ENCODE measurements around the gene OTOG.

OTOG gene

DNA sequence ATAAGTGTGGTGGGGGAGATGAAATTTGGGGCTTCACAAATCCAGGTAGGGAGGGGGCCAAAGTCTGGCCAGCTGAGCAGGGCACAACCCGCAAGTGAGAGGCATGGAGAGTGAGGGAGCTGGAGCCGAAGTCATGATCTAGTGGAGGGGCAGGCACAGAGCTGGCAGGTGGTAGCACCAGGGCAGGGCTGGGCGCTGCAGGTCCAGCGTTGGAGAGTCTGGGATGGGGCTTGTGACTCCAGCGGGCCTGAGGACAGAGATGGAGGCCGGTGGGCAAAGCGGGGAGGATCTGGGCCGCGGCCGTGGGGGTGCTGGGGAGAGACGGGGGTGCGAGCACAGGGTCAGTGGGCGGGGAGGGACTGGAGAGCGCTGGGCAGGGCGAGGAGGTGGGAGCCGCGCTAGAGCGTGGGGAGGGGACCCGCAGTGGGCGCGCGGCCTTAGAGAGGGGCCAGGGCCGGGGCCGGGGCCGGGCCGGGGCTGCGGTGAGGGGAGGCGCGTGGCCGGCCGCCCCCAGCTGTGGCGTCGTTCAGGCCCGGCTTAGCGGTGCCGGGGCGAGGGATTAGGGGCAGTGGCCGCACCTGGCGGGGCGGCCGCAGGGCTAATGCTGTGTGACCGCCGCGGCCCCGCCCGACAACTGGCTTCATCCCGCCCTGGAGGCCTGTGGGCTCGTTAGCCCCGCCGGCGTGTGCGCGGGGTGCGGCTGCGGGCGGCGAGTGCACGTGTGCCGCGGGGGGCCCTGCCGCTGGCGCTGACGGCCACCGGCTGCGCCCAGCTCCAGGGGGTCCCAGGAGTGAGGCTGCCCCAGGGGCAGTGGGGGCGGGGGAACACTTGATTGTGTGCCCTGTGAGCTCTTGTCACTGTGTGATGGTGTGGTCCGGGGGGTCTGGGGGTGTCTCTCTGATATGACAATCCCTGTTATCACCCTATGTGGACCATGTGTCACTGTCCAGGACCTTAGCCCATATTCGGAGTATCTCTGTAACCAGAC is 148.7 kb downstream of the OTOG start:
- DNase-seq (ENCODE audit: low read depth, low spot score): no peak

DNA sequence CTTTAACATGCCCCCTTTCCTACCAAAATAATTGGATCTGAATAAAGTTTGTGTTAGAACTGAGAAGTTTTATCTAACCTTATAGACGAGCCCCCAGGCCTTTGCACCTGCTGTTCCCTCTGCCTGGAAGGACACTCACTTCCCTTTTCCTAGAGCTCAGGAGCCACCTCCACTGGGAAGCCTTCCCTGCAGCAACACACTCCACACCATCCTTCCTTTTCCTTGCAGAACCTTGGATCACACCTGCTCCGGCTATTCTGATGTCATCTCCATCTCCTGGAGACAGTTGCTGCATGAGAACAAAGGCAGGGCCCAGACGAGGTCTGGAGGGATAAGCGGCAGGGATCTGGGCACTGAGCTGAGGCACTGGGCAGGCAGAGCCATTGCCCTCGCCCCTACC is 149.7 kb downstream of the OTOG start:
- no peak for DNase-seq (ENCODE audit: low read depth, low spot score)

Data from iPS DF 19.7 (cell line).